ENCODE data around the gene ELAVL1. TPM values are rescaled to one million over a fixed set of nuclear protein-coding genes. Genes with fewer than 3 reads are reported as not detected.
"Not testable (repeated sequence)": the region's sequence is repeated elsewhere in the genome, so short reads cannot be mapped to it uniquely, and the experiment has no call there.

The ELAVL1 gene
- total and polyA plus RNA-seq, 2 donors from 2014 or later = 34.6 to 64.7 TPM

- no peak for TF ChIP-seq CTCF (IDR thresholded peaks at IDR 0.05; ENCODE audit: borderline replicate concordance, extremely low read depth, insufficient read depth)
- peak overlapping the region; percentile 57 to 79 (median 71) for H3K4me3 ChIP-seq (ENCODE audit: low read length in 3 of 3)
- peak overlapping the region; percentile 52 to 84 for H3K27ac ChIP-seq (ENCODE audit: low read depth in 2 of 2, low read length in 2 of 2)
- no peak for FAIRE-seq
- peak; percentile 98 to 100 (median 99) for DNase-seq
- peak overlapping the region in 2 of 3 donors; percentile 57 to 63 for H3K9ac ChIP-seq (ENCODE audit: low read length in 3 of 3)
- intact Hi-C loops (cut with DNase I) = no loop called here
- peaks cover 10% of the 10 kb centered on the region for H3K27me3 ChIP-seq (ENCODE audit: control insufficient read depth, insufficient read depth, low read length)
- H3K36me3 ChIP-seq (ENCODE audit: control insufficient read depth in 2 of 3, insufficient read depth in 3 of 3, low read length in 3 of 3) = peaks cover 0 to 11% (median 0%) of the 10 kb centered on the region in 3 donors
- peaks cover 0 to 30% (median 6%) of the 10 kb centered on the region in 3 donors for H3K4me1 ChIP-seq (ENCODE audit: control insufficient read depth in 2 of 3, insufficient read depth in 2 of 3, low read depth in 1 of 3, low read length in 3 of 3)
- no peaks in the 10 kb centered on the region for H3K9me3 ChIP-seq (ENCODE audit: control insufficient read depth in 2 of 3, insufficient read depth in 1 of 3, low read length in 3 of 3)
These were observed 84.7 kb downstream of the ELAVL1 start for GRCh38 chr19:7920519-7921301.

GRCh38 chr19:7919610-7920518, 85.6 kb downstream of the ELAVL1 start, which contains the start of gene SNAPC2:
TSS of gene SNAPC2 (plus strand) at chr19:7920338. CDS start at chr19:7920367, 29 bp downstream.
- peak within 1 kb of the TSS; percentile 52 to 84 for H3K27ac ChIP-seq (ENCODE audit: low read depth in 2 of 2, low read length in 2 of 2)
- H3K27me3 ChIP-seq (ENCODE audit: control insufficient read depth, insufficient read depth, low read length) = peaks cover 15% of the 10 kb centered on the region
- H3K4me1 ChIP-seq (ENCODE audit: control insufficient read depth in 2 of 3, insufficient read depth in 2 of 3, low read depth in 1 of 3, low read length in 3 of 3) = peaks cover 0 to 29% (median 6%) of the 10 kb centered on the region in 3 donors
- H3K9ac ChIP-seq (ENCODE audit: low read length in 3 of 3) = peak within 1 kb of the TSS in 2 of 3 donors; percentile 57 to 63
- peaks cover 0 to 11% (median 0%) of the 10 kb centered on the region in 3 donors for H3K36me3 ChIP-seq (ENCODE audit: control insufficient read depth in 2 of 3, insufficient read depth in 3 of 3, low read length in 3 of 3)
- H3K4me3 ChIP-seq (ENCODE audit: low read length in 3 of 3) = peak within 1 kb of the TSS; percentile 71 to 79 (median 71)
- no peak for TF ChIP-seq CTCF (IDR thresholded peaks at IDR 0.05; ENCODE audit: borderline replicate concordance, extremely low read depth, insufficient read depth)
- FAIRE-seq (no peak), DNase-seq (peak; percentile 94 to 99 (median 98))
- no peaks in the 10 kb centered on the region for H3K9me3 ChIP-seq (ENCODE audit: control insufficient read depth in 2 of 3, insufficient read depth in 1 of 3, low read length in 3 of 3)
- intact Hi-C loops (cut with DNase I) = no loop called here

GRCh38 chr19:7918615-7919421, 86.6 kb downstream of the ELAVL1 start:
- peak overlapping the region; percentile 13 to 52 for H3K27ac ChIP-seq (ENCODE audit: low read depth in 2 of 2, low read length in 2 of 2)
- peak in 2 of 5 donors; percentile 79 to 82 for DNase-seq
- H3K9me3 ChIP-seq (ENCODE audit: control insufficient read depth in 2 of 3, insufficient read depth in 1 of 3, low read length in 3 of 3) = no peaks in the 10 kb centered on the region
- H3K9ac ChIP-seq (ENCODE audit: low read length in 3 of 3) = peak overlapping the region in 1 of 3 donors; percentile 63
- intact Hi-C loops (cut with DNase I) = no loop called here
- H3K36me3 ChIP-seq (ENCODE audit: control insufficient read depth in 2 of 3, insufficient read depth in 3 of 3, low read length in 3 of 3) = peaks cover 0 to 11% (median 0%) of the 10 kb centered on the region in 3 donors
- peak overlapping the region in 2 of 3 donors; percentile 71 for H3K4me3 ChIP-seq (ENCODE audit: low read length in 3 of 3)
- H3K27me3 ChIP-seq (ENCODE audit: control insufficient read depth, insufficient read depth, low read length) = peaks cover 15% of the 10 kb centered on the region
- peaks cover 0 to 29% (median 6%) of the 10 kb centered on the region in 3 donors for H3K4me1 ChIP-seq (ENCODE audit: control insufficient read depth in 2 of 3, insufficient read depth in 2 of 3, low read depth in 1 of 3, low read length in 3 of 3)
- FAIRE-seq = no peak
- TF ChIP-seq CTCF (IDR thresholded peaks at IDR 0.05; ENCODE audit: borderline replicate concordance, extremely low read depth, insufficient read depth) = no peak

- H3K27ac ChIP-seq (ENCODE audit: low read depth in 2 of 2, low read length in 2 of 2); DNase-seq; intact Hi-C loops (cut with DNase I); H3K9ac ChIP-seq (ENCODE audit: low read length in 3 of 3); H3K9me3 ChIP-seq (ENCODE audit: control insufficient read depth in 2 of 3, insufficient read depth in 1 of 3, low read length in 3 of 3); FAIRE-seq: not testable (repeated sequence)
- H3K4me3 ChIP-seq (ENCODE audit: low read length in 3 of 3) = peak overlapping the region in 1 of 3 donors; percentile 71
- peaks cover 0 to 11% (median 0%) of the 10 kb centered on the region in 3 donors for H3K36me3 ChIP-seq (ENCODE audit: control insufficient read depth in 2 of 3, insufficient read depth in 3 of 3, low read length in 3 of 3)
- H3K27me3 ChIP-seq (ENCODE audit: control insufficient read depth, insufficient read depth, low read length) = peaks cover 15% of the 10 kb centered on the region
- peaks cover 0 to 29% (median 6%) of the 10 kb centered on the region in 3 donors for H3K4me1 ChIP-seq (ENCODE audit: control insufficient read depth in 2 of 3, insufficient read depth in 2 of 3, low read depth in 1 of 3, low read length in 3 of 3)
These were observed 87.3 kb downstream of the ELAVL1 start for GRCh38 chr19:7918062-7918614.

Data from kidney (tissue), 14 donors.